Measurements from ENCODE around the gene ERN1. TPM values are rescaled to one million over a fixed set of nuclear protein-coding genes. Genes with fewer than 3 reads are reported as not detected.

ERN1 gene
- total and polyA plus RNA-seq, 2 of the 13 experiments (the other 11 are each of a cell fraction or from before 2014, with no cell fraction given), result 6.0 to 12.7 TPM

DNA sequence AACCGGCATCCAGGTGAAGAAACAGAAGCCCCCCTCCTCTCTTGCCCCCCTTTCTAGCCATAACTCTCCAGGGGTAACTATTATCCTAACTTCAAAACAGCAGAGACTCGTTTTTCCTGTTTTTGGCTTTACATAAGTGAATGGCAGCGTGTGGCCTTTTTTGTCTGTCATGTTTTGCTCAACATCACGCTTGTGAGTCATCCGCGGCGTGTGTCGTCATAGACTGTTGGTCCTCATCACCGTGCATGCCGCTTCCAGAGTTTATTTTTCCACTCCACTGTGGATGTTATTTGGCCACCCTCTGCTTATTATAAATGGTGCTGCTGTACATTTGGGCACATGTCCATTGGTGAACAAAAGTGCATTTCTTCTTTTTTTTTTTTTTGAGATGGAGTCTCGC, 52.6 kb downstream of the ERN1 start:
- Histone ChIP-seq H3K4me2 (ENCODE audit: low read depth, low read length) (no peak overlapping the region), H3K4me1 (ENCODE audit: insufficient read depth, low read length) (peaks cover 73% of the 10 kb centered on the region), H3K27me3 (ENCODE audit: control insufficient read depth in 1 of 2, insufficient read depth in 2 of 2, low read length in 2 of 2) (no peaks in the 10 kb centered on the region), H3K9ac (ENCODE audit: insufficient read depth, low read depth, low read length) (no peak overlapping the region), H3K4me3 (replicated peaks in 1 of 3; ENCODE audit: insufficient read depth in 1 of 3, low read depth in 2 of 3, low read length in 3 of 3) (no peak overlapping the region), H3K79me2 (ENCODE audit: insufficient read depth, low read length) (no peaks in the 10 kb centered on the region), H2AFZ (ENCODE audit: low read length) (no peak overlapping the region), H4K20me1 (ENCODE audit: insufficient read depth, low read length) (no peaks in the 10 kb centered on the region), H3K27ac (ENCODE audit: extremely low read length, insufficient read depth, low read length) (no peak overlapping the region), H3K9me3 (ENCODE audit: low read length) (no peaks in the 10 kb centered on the region), H3K36me3 (replicated peaks in 1 of 2; ENCODE audit: control insufficient read depth in 1 of 2, insufficient read depth in 2 of 2, low read length in 2 of 2) (peaks cover 9 to 29% of the 10 kb centered on the region in 2 experiments; a peak in 4 of 5 replicates)
- 96% methylated on average over 11 of the region's 11 CpGs for WGBS (ENCODE audit: low lambda C conversion rate)
- ATAC-seq (no peak), DNase-seq (ENCODE audit: low spot score) (no peak), FAIRE-seq (no peak)
- intact Hi-C loops (cut with micrococcal nuclease; ENCODE audit: unreplicated experiment) (no loop called here), in situ Hi-C loops (cut with HindIII; ENCODE audit: extremely low pct_ligation_motif_present, low pct_unique_long_range_greater_than_20kb) (no loop called here)
- POLR2A ChIA-PET, result interaction anchor here (4.5 kb wide), 1 partner anchor 68 kb away, joined by 47 read pairs; no protein-coding TSS in a partner anchor
- no TSS peak for BruUV-seq (replicated peaks)
- TF ChIP-seq, protein P1, sequence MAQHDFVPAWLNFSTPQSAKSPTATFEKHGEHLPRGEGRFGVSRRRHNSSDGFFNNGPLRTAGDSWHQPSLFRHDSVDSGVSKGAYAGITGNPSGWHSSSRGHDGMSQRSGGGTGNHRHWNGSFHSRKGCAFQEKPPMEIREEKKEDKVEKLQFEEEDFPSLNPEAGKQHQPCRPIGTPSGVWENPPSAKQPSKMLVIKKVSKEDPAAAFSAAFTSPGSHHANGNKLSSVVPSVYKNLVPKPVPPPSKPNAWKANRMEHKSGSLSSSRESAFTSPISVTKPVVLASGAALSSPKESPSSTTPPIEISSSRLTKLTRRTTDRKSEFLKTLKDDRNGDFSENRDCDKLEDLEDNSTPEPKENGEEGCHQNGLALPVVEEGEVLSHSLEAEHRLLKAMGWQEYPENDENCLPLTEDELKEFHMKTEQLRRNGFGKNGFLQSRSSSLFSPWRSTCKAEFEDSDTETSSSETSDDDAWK (CRISPR knock-in tag; IDR thresholded peaks at IDR 0.05), result no peak
- TF ChIP-seq HNRNPUL1 (IDR thresholded peaks at IDR 0.05; ENCODE audit: low read depth, low read length) (no peak), SP4 (CRISPR knock-in tag; IDR thresholded peaks at IDR 0.05) (0 out of 2 replicates have a peak, but pooled peaks have one; percentile 20), ZNF772 (CRISPR knock-in tag; IDR thresholded peaks at IDR 0.05) (no peak), FOSL2 (CRISPR knock-in tag; IDR thresholded peaks at IDR 0.05) (peak; percentile 65)
- TF ChIP-seq, protein P2, sequence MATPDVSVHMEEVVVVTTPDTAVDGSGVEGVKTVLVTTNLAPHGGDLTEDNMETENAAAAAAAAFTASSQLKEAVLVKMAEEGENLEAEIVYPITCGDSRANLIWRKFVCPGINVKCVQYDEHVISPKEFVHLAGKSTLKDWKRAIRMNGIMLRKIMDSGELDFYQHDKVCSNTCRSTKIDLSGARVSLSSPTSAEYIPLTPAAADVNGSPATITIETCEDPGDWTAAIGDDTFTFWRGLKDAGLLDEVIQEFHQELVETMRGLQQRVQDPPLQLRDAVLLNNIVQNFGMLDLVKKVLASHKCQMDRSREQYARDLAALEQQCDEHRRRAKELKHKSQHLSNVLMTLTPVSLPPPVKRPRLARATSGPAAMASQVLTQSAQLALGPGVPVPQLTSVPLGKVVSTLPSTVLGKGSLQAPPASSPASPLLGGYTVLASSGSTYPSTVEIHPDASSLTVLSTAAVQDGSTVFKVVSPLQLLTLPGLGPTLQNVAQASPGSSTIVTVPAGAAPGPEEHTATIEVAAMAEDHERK (CRISPR knock-in tag; IDR thresholded peaks at IDR 0.05; ENCODE audit: low read depth), result no peak
- TF ChIP-seq, protein P3, sequence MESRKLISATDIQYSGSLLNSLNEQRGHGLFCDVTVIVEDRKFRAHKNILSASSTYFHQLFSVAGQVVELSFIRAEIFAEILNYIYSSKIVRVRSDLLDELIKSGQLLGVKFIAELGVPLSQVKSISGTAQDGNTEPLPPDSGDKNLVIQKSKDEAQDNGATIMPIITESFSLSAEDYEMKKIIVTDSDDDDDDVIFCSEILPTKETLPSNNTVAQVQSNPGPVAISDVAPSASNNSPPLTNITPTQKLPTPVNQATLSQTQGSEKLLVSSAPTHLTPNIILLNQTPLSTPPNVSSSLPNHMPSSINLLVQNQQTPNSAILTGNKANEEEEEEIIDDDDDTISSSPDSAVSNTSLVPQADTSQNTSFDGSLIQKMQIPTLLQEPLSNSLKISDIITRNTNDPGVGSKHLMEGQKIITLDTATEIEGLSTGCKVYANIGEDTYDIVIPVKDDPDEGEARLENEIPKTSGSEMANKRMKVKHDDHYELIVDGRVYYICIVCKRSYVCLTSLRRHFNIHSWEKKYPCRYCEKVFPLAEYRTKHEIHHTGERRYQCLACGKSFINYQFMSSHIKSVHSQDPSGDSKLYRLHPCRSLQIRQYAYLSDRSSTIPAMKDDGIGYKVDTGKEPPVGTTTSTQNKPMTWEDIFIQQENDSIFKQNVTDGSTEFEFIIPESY (CRISPR knock-in tag; IDR thresholded peaks at IDR 0.05), result peak; percentile 92
- CTCF ChIA-PET (ENCODE audit: low intra/inter-chr PET ratio, low total read pairs), result no interaction called here

Data from HepG2 (cell line).